HG02938 (cell line): ENCODE results near the gene FALEC.
A peak's percentile ranks its signal among the peaks of the same experiment; 100 is the strongest.

Source experiments
- ATAC-seq: cut with Tn5 transposase; IDR thresholded peaks from one replicate; pipeline ENCODE4 v1.9.1; 2021; ENCODE audit warnings: mild to moderate bottlenecking, moderate library complexity; ENCODE audit not compliant: unreplicated experiment

The FALEC gene

DNA sequence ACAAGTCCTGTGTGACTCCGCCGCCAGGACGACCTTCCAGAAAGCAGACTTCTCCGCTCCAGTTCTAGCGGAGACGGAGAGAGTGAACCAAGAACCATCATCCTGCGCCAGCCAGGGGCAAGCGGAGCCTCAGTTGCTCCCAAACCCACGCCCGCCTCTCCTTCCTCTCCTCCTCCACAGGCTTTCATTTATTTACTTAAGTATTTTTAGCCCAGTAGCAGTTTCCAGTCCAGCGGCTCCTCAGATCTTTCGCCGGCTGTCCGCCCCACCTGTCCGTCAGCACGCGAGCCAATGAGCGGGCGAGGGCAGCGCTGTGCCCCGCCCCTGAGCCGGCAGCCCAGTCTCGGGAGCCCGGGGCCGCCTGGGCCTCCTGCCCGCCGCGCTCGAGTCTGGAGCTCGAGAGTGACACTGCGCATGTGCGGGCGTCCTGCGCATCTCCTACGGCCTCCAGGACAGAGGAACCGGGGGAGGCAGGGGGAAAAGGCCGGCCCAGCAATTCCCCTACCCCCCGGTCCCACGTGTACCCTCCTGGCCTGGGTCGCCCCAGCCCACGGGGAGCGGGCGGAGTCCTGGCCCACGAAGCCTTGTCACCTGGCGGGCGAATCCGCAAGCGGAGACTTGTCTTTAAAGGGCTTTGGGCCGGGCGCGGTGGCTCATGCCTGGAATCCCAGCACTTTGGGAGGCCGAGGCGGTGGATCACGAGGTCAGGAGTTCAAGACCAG is at the start of gene FALEC:
Gene FALEC, plus strand, starts transcription at position 425 of the 722 bp plus-strand sequence.
- ATAC-seq: peak; percentile 85

DNA sequence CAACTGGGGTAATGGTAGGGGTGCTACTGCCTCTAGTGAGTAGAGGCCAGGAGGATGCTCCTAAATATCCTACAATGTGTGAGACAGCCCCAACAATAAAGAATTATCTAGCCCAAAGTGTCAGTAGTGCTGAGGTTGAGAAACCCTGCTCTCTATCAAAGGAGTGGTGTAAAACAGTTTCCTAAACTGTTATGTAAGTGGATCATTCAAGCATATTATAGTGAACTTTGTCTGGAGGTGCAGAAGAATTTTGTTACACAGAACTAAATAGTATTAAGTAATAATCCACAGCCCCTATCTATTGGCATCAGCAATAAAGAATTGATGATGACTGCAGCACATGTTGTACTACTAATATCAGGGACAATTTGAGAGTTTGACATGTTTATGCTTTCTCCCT is 48.6 kb upstream of the FALEC start:
- ATAC-seq: no peak

DNA sequence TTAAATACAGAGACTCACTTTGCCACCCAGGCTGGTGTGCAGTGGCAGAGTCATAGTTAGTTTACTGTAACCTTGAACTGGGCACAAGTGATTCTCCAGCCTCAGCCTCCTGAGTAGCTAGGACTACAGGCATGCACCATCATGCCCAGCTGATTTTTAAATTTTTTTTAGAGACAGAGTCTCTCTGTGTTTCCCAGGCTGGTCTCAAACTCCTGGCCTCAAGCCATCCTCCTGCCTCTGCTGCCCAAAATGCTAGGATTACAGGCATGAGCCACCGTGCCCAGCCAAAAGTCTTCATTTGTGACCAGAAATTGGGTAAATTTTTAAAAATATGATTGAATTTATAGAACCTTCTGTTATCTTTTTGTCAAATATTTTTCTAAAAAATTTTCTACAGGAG is 46.3 kb upstream of the FALEC start:
- ATAC-seq: no peak

DNA sequence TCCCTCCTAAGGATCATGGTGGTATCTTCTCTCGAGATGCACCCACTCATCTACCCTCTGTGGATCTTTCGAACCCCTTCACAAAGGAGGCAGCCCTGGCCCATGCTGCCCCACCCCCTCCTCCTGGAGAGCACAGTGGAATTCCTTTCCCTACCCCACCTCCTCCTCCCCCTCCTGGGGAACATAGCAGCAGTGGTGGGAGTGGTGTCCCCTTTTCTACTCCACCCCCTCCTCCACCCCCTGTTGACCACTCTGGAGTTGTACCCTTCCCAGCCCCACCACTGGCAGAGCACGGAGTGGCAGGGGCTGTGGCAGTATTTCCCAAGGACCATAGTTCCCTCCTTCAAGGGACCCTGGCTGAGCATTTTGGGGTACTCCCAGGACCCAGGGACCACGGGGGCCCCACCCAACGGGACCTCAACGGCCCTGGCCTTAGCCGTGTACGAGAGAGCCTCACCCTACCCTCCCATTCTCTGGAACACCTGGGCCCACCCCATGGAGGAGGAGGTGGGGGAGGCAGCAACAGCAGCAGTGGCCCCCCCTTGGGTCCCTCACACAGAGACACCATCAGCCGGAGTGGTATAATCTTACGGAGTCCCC is 42.9 kb upstream of the FALEC start:
- ATAC-seq: no peak

DNA sequence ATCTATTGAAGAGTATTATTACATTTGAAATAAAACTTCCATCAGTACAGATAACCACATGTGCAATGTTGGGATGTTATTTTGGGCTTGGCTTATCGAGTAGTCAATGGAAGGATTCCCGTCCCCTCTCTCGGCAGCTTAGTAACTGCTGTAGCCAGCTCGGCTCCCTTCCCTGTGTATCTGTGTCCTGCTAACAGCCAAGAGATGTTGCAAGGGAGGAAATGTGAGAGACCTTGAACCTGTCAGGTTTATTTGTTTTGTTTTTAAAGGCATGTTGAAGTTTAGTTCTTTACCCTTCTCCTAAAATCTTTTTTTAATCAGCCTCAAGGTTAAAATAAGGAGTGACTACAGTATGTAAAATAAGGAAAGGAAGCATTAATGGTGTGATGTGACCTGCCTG is 41.9 kb upstream of the FALEC start:
- ATAC-seq: no peak

DNA sequence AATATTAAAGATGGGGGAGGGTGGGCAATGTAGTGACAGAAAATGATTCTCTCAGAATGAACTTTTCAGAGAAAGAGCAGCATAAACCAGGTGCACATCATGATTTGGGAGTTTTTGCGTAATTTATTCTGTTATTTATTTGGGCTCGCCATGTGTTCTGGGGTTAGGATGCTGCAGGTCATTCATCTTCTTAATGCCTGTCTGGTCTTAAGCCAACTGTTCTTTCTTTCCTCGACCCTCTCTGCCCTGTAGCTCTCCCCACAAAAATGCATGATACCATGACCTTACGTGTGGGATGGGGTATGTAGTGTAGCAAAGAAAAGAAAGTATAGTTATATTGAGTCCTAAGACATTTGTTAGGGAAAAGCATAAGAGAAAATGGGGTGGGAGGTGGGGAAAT is 40.7 kb upstream of the FALEC start:
- ATAC-seq: no peak

DNA sequence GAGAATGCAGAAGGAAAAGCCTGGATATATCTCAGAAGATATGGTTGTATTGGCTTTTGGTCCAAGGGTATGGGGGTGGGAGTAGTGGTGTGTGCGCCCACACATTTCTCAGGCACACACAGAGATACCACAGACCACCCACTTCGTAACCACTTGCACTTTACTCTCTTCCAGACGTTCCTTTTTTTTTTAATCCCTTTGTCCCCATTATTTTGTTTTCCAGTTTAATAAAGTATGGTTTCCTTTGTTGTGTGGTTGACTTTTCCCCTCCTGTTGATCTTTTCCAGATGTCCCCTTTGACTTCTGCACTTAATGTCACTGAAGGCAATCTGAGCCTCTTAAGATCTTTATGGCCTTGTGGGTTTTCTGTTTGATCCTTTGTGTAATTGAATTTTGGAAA is 38.8 kb upstream of the FALEC start:
- no peak for ATAC-seq

DNA sequence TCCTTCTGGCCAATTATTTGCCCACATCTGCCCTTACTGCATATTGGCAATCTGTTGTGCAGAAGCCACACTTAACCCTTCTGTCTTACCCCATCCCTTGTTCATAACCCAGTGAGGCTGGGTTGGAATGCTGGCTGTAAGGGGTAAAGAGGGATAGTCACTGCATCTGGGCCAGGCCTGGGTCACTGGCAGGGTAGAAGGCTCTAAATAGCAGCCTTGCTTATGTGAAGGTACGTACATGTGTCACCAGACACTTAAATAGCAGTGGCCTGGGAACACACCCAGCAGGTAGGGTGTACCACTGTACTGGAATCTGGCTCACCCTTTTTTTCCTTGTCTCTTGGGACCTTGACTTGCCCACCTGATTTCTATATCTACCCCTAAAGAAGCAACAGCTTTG is 38.2 kb upstream of the FALEC start:
- no peak for ATAC-seq

DNA sequence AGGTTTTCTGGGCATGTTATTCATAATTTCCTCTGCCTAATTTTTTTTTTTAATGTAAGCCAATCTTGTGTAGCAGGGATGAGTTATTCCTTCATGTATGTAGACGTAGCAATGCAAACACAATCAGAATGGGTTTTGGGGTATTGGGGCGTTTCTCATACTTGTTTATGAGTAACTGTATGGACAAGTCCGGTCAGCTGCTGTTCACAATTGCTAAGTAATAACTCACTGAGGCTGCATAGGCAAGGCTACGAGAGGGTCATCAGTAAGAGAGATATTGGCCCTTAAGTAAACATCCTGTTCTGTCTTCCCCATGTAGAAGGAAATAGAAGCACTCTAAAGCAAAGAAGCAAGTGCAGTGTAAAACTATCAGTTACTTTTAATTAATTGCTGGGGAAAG is 37.8 kb upstream of the FALEC start:
- no peak for ATAC-seq

DNA sequence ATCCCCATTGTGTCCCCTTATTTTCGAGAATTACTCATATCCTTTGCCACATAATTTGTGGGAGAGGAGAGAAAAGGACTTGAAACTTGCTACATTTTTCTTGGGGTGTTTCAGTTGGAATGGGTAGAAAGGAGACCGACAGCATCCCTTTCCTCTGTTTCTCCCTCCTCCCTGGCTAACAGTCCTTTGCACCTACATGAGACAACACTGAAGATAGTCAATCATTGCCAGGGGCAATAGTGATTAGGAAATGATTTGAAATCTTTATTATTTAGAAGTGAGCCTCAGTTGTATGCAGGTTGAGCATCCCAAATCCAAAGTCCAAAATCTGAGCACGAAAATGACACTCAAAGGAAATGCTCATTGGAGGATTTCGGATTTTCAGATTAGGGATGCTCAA is 36.2 kb upstream of the FALEC start:
- no peak for ATAC-seq

DNA sequence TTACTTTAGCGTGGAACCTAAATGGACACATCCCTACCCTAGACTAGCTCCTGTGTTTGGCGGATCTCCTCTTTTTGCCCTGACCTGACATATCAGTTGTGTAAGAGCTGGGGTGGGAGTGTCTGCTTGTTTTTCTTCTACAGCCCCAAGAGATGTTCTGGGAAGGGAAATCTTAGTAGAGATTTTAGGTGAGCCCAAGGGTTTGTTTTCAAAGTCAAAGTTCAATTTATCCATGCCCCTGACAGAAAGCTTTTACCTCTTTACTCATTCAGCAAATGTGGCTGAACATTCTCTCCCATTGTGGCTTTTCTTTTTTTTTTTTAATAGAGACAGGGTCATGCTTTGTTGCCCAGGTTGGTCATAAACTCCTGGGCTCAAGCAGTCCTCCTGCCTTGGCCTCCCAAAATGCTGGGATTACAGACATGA is 35.6 kb upstream of the FALEC start:
- no peak for ATAC-seq

DNA sequence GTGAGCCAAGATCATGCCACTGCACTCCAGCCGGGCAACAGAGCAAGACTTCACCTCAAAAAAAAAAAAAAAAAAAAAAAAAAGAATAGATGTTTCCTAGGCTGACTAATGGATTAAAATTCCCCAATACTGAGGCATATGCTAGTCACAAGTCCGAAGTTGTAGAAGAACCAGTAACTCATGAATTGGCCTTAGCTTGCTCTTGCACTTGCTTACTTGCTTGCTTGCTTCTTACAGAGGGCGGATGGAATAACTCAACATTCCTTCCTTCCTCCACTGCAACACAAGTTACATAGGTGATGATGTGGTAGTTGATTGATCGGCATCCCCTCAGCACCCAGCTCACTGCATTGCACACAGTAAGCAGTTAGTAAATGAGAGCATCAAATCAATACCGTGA is 31.1 kb upstream of the FALEC start:
- no peak for ATAC-seq

DNA sequence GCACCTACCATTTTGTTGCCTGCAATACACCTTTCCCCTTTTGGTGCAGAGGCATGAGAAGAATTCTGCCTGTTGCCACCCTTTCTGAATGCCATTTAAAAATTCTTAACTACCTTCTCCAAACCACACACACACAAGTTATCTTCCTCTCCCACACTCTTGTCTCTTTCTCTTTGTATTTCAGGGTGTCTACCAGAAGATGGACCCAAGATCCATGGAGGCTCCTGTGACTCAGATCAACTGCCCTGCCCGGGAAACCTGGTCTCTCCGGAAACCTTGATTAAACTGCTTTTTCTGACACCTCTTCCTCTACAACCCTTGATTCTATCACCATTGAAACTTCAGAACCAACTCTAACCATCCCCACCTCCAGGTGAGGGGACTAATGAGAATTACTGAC is 30.7 kb upstream of the FALEC start:
- no peak for ATAC-seq

DNA sequence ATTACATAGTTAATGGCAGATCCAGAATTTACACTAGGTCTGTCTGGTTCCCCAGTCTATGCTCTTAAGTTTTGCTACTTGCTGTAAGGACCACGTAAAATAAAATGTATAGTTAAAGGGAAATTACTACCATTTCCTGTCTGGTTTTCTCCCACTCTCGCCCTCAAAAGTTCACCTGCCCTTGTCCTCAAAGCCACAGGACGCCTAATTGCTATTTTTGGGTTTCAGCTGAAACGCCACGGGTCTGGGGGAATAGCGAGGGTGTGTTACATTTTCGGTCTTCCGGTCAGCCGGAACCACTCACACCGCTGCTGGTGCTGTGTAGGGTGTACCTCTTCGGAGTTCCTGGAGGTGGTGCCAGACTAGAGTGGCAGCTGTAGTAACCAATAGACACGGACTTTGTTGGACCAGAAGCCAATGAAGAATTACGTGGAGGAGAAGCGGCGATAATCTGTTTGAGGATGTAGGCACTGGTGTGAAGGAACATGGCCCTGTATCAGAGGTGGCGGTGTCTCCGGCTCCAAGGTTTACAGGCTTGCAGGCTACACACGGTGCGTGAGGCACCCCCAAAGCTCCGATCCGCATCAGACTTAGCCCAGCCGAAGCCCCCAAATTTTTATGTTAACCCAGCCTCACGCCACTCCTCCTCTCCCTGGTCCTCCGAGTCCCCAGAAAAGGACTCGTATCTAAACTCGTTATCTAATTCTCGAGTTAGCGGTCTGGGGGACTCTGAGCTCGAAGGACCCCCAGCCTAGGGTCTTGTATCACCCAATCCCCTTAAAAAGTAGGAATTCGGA is 28.4 kb upstream of the FALEC start, which contains the start of gene TARS2:
Gene TARS2, plus strand, starts transcription at position 454 of the 797 bp plus-strand sequence. Its CDS starts 32 bp downstream, at position 486.
- ATAC-seq: peak; percentile 99

DNA sequence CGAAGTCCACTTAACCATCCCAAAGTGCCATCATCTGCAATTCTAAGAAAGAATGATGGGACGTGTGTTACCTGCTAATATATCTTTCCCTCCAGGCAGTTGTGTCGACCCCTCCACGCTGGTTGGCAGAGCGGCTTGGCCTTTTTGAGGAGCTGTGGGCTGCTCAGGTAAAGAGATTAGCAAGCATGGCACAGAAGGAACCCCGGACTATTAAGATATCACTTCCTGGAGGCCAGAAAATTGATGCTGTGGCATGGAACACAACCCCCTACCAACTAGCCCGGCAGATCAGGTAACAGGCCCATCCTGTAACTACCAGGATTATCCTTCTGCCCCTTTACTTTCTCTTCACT is 27.8 kb upstream of the FALEC start:
- ATAC-seq: no peak

DNA sequence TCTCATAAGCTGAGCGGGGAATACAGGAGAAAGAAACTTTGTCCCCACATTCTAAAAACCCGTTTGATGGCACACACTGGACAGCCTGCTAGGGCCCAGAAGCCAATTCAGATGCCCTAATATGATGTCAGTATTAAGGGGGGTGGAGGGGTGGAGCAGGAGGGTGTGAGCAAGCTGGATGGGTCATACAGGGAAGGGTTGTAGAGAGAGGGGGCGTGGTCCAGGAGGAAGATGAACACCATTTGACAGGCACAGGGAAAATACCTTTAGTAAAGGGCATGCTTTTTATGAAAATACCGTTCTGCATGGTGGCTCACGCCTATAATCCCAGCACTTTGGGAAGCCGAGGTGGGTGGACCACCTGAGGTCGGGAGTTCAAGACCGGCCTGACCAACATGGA is 22.4 kb upstream of the FALEC start:
- no peak for ATAC-seq

DNA sequence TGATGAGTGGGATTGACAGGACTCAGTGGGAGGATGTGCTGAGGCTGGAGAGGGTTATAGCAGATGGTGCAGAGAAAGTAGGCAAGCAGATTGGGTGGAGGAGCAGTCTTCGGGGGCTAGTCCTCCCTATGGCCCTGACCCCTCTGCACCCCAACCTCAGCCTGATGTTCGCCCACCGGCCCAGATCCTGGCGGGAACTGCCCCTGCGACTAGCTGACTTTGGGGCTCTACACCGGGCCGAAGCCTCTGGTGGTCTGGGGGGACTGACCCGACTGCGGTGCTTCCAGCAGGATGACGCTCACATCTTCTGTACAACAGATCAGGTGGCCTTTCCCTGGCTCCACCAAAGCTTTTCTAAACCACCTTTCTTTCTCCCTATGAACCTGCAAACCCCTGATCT is 17.2 kb upstream of the FALEC start:
- ATAC-seq: no peak

DNA sequence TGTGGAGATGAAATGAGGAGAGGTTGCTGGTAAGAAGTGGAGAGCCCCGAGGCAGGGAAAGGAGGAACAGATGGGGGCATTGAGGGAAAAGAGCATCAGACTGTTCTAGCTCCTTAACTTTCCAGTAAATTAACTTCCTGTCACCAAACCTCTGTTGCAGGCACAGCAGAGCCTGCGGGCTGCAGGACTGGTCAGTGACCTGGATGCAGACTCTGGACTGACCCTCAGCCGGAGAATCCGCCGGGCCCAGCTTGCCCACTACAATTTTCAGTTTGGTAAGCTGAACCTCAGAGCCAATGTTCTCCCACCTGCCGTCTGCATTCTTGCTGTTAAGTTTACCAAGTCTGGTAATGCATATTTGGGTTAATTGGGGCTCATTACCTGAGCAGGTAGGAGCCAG is 10.1 kb upstream of the FALEC start:
- no peak for ATAC-seq

DNA sequence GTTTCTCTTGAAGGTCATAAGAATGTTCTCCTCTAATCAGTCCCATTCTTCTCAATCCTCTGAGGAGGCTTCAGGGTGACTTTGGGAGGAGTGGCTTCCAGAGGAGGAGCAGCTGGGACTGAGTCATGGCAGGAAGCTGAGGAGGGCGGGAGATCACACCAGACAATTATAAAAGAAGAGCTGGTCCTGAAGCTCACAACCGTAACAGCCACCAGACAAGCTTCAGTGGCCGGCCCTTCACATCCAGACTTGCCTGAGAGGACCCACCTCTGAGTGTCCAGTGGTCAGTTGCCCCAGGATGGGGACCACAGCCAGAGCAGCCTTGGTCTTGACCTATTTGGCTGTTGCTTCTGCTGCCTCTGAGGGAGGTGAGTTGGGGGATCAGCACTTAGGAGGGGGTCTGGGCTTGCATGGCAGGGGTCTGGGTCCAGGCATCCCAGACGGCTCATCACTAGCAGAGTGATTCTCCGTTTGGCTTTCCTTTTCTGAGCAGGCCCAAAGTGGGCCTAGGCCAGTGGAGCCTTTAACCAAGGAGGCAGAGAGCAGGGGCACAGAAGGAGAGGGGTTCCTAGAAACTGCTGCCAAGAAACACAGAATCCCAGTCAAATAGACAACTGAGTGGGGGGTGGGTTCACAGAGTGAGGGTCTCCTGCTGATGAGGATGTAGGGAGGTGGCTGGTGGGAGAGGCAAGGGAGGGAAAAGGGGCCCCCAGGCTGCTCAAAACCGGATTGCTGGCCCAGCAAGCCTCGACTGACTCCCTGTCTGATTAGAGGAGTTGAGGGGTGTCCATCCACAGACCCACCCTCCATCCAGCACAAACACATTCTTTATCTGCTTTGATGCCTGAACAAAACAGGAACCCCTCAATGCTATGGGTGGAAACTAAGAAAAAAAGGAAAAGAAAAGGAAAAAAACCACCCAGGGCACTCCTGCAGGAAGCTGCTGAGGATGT is 7.4 kb upstream of the FALEC start, which contains the start of gene ECM1:
Gene ECM1, plus strand, starts transcription at position 198 of the 953 bp plus-strand sequence. Its CDS starts 101 bp downstream, at position 299.
- ATAC-seq: no peak

DNA sequence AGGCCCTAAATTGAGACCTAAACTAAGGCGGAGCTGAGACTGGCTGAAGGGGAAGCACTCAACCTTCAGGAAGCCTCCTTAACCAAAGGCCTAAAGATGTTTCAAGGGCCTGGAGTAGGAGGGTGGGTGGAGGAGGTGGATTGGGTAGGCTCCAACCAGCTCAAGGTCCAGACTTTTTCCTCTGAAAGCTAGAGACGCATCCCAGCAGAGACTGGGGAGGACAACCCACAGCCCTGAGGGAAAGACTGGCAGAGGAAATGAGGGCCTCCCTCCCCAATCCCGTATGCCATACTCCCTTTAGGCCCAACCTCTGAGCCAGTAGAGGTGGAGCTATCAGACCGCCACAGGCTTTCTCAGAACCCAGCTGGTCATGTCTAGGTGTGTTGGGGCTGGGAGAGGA is 6.6 kb upstream of the FALEC start:
- no peak for ATAC-seq

DNA sequence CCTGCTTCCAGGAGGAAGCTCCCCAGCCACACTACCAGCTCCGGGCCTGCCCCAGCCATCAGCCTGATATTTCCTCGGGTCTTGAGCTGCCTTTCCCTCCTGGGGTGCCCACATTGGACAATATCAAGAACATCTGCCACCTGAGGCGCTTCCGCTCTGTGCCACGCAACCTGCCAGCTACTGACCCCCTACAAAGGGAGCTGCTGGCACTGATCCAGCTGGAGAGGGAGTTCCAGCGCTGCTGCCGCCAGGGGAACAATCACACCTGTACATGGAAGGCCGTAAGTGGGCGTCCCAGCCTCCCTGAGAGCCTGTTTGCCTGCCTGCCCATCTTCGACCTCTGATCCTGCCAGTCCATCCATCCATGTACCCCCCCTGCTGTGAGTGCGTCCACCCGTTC is 4.0 kb upstream of the FALEC start:
- no peak for ATAC-seq
